Activated CD8-positive, alpha-beta memory T cell treated with anti-CD3 and anti-CD28 coated beads for 48 hours (primary cell): ENCODE measurements around the gene BST1.

Experiments used
- DNase-seq, 3 experiments: peaks; one replicate each; pipeline ENCODE4 v3.0.0-alpha.2; 2020; ENCODE audit warnings: low read depth in 2 of 3, low spot score in 2 of 3

Gene BST1

DNA sequence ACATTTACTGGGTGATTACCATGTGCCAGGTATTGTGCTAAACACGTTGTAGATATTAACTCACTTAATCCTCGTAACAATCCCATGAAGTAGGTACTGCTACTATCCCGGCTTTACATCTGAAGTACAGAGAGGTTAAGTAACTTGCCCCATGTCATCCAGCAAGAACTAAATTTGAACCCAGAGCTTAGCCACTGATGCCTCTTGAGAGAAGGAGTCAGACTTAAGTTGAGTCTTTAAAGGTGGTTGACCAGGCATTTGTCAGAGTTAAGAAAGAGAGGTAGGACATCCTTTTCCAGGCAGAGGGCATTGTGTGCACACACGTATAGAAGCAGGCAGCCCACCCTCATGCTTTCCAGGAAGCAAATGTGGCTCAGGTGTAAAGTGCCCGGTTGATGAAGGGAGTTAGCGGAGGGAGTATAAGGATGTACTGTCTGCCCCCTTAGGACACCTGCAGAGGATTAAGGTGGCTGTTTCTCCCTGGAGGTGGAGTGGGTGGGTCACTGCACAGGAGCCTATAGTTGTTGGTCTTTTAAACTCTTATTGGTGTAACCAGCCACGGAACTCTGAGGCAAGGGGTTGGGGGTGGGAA, 74.9 kb downstream of the BST1 start:
- DNase-seq = no peak

DNA sequence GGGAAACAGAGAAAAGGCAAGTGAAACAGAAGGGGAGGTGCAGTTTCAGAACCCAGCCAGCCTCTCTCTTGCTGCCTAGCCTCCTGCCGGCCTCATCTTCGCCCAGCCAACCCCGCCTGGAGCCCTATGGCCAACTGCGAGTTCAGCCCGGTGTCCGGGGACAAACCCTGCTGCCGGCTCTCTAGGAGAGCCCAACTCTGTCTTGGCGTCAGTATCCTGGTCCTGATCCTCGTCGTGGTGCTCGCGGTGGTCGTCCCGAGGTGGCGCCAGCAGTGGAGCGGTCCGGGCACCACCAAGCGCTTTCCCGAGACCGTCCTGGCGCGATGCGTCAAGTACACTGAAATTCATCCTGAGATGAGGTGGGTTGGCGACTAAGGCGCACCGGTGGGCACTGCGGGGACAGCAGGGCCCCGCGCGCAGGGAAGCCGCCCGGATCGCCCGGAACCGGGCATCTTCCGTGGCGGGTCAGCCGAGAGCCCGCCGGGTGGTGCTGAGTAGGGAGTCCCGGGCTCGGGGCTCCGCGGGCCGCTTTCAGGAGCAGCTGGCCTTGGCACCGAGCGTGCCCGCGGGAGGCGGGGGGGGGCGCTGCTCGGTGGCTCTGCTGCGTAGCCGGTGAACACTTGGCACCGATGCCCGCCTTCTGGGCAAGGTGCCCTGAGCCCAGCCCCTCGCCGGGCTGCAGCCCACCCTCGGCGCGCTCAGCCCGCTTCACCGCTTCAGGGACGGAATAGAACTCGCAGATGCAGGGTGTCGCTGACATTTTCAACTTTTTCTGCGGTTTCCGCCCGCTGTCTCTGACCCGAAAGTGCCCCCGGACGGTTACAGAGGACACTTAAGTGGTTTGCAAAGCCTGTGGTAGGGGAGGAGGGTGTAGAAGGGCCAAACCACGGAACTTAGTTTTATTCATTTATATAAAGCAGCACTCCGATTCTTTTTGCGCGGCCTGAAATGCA, 75.7 kb downstream of the BST1 start, which contains the start of gene CD38:
CD38 (plus strand) TSS at position 40 of the 953 bp plus-strand sequence; CDS start at position 127, 87 bp downstream.
- no peak for DNase-seq

DNA sequence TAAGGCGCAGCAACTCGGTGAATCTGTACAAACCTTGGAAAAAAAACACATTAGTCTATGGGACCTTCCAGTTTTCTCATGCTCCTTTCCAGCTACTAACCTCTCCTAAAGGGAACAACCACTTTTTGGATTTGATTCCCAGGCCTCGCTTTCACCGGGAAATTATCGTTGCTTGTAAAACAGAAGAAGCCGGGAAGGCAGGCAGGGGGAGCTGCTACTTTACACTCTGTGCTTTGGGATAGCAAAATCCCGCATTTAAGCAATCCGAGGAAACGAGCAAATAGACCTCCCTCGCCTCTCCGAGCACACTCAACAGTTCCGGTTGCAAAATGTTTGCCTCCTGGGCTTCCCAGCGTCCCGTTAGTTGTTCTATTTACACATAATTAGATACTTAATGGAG, 76.4 kb downstream of the BST1 start:
- DNase-seq = no peak

DNA sequence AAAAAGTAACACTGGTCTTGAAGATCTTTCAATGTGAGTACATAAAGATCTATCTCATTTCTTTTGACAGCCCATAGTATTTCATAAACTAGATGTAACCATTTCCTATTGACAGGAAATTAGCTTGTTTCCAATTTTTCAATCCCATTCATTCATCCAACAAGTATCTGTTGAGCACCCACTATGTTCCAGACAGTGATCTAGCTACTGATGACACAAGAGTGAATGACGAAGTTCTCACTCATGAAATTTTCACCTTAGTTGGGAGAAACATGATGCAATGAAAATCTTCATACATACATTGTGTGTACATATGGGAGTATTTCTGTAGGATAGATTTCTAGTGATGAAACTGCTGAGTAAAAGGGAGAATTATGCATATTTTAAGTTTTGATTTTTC, 76.9 kb downstream of the BST1 start:
- no peak for DNase-seq

DNA sequence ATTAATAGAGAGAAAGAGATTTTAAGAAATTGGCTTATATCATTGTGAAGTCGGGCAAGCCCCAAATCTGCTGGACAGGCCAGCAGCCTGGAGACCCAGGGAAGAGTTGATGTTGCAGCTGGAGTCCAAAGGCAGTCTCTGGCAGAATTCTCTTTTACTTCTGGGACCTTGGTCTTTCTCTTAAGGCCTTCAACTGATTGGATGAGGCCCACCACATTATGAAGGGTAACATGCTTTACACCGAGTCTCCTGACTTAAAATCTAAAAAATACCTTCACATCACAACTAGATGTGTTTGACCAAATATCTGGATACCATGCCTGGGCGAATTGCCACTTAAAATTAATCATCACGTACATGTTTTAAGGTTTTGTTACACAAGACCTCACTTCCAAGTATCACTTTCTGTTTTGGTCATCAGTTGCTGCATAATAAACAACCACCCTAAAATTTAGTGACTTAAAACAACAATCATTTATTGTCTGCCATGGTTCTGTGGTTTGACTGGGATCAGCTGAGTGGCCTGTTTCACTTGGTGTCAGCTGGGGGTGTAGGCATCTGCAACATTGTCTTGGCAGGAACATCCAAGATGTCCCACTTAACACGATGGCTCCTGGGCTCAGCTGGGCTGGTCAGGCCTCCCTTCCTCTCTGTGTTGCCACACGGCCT, 78.7 kb downstream of the BST1 start:
- no peak for DNase-seq
